Stimulated activated CD4-positive, alpha-beta T cell treated with anti-CD3 and anti-CD28 coated beads, Interleukin-4, amount 100 ng/mL, for 1 hour (primary cell): Measurements from ENCODE around the gene TEX11.

Source experiments
- DNase-seq: peaks from one replicate; pipeline ENCODE4 v3.0.0-alpha.2; 2020

The TEX11 gene

GRCh38 chrX:70485466-70485865, 423.0 kb downstream of the TEX11 start:
- no peak for DNase-seq

- no peak for DNase-seq
These were observed 426.2 kb downstream of the TEX11 start for GRCh38 chrX:70482300-70482699.

- DNase-seq, result no peak
These were observed 426.8 kb downstream of the TEX11 start for GRCh38 chrX:70481471-70482270.

- DNase-seq, result no peak
These were observed 427.9 kb downstream of the TEX11 start for GRCh38 chrX:70480660-70481018.

- DNase-seq, result no peak
These were observed 428.4 kb downstream of the TEX11 start for GRCh38 chrX:70479922-70480659.

GRCh38 chrX:70479247-70479921, 429.1 kb downstream of the TEX11 start:
- no peak for DNase-seq
